HG03139 (cell line): ENCODE results near the gene SHANK3.
A peak's percentile ranks its signal among the peaks of the same experiment; 100 is the strongest.
"Not testable (repeated sequence)": the region's sequence is repeated elsewhere in the genome, so short reads cannot be mapped to it uniquely, and the experiment has no call there.

ENCODE experiments used
- ATAC-seq: cut with Tn5 transposase; IDR thresholded peaks from one replicate; pipeline ENCODE4 v1.9.1; 2021; ENCODE audit not compliant: unreplicated experiment

Gene SHANK3

GRCh38 chr22:50672471-50673230, at the start of gene SHANK3:
SHANK3 (plus strand) TSS chr22:50672823.
- ATAC-seq, result no peak

- no peak for ATAC-seq
These were observed 48.1 kb upstream of the SHANK3 start for GRCh38 chr22:50624347-50625130.

GRCh38 chr22:50625131-50625567, 47.5 kb upstream of the SHANK3 start:
- ATAC-seq, result no peak

GRCh38 chr22:50625568-50626313, 46.9 kb upstream of the SHANK3 start:
- no peak for ATAC-seq

- no peak for ATAC-seq
These were observed 46.2 kb upstream of the SHANK3 start for GRCh38 chr22:50626314-50626849.

- ATAC-seq, result no peak
These were observed 45.6 kb upstream of the SHANK3 start for GRCh38 chr22:50626850-50627641.

GRCh38 chr22:50627642-50628542, 44.7 kb upstream of the SHANK3 start, which contains the start of gene ARSA:
ARSA (minus strand) TSS chr22:50628152; CDS start chr22:50627779, 373 bp downstream.
- ATAC-seq, result peak; percentile 59

GRCh38 chr22:50628543-50629134, 44.0 kb upstream of the SHANK3 start:
- no peak for ATAC-seq

- ATAC-seq, result no peak
These were observed 42.2 kb upstream of the SHANK3 start for GRCh38 chr22:50630376-50630775.

- ATAC-seq, result no peak
These were observed 39.5 kb upstream of the SHANK3 start for GRCh38 chr22:50633086-50633485.

GRCh38 chr22:50633771-50634170, 38.9 kb upstream of the SHANK3 start:
- ATAC-seq, result no peak

- no peak for ATAC-seq
These were observed 37.0 kb upstream of the SHANK3 start for GRCh38 chr22:50635591-50635990.

- ATAC-seq, result not testable (repeated sequence)
These were observed 32.3 kb upstream of the SHANK3 start for GRCh38 chr22:50640296-50640695.

GRCh38 chr22:50640857-50641647, 31.6 kb upstream of the SHANK3 start:
- ATAC-seq, result no peak

- no peak for ATAC-seq
These were observed 30.7 kb upstream of the SHANK3 start for GRCh38 chr22:50641696-50642607.

- not testable (repeated sequence) for ATAC-seq
These were observed 29.4 kb upstream of the SHANK3 start for GRCh38 chr22:50643021-50643820.
